Inflammatory macrophage treated with lipopolysaccharide for 1 hour (primary cell): ENCODE measurements around the gene SEMA5B.

Experiments used
- DNase-seq, 2 donors: peaks; one replicate each; pipeline ENCODE4 v3.0.0-alpha.2; 2020 to 2022

Gene SEMA5B

GRCh38 chr3:123021996-123022510, 5.5 kb downstream of the SEMA5B start:
- no peak for DNase-seq

GRCh38 chr3:123021388-123021787, 6.2 kb downstream of the SEMA5B start:
- no peak for DNase-seq

- DNase-seq = no peak
Observed at GRCh38 chr3:123020709-123021108, 6.9 kb downstream of the SEMA5B start.

- no peak for DNase-seq
Observed at GRCh38 chr3:123019591-123019990, 8.0 kb downstream of the SEMA5B start.

- DNase-seq = no peak
Observed at GRCh38 chr3:123019161-123019560, 8.4 kb downstream of the SEMA5B start.

GRCh38 chr3:123018683-123019082, 8.9 kb downstream of the SEMA5B start:
- DNase-seq = no peak

GRCh38 chr3:123015596-123015995, 12.0 kb downstream of the SEMA5B start:
- DNase-seq = no peak

GRCh38 chr3:123013876-123014275, 13.7 kb downstream of the SEMA5B start:
- DNase-seq = no peak

- DNase-seq = no peak
Observed at GRCh38 chr3:123012652-123013051, 14.9 kb downstream of the SEMA5B start.

- DNase-seq = no peak
Observed at GRCh38 chr3:123011447-123011846, 16.1 kb downstream of the SEMA5B start.

GRCh38 chr3:123008840-123009239, 18.7 kb downstream of the SEMA5B start:
- DNase-seq = no peak

- DNase-seq = no peak
Observed at GRCh38 chr3:123006609-123007008, 21.0 kb downstream of the SEMA5B start.

GRCh38 chr3:123005291-123005690, 22.3 kb downstream of the SEMA5B start:
- no peak for DNase-seq

GRCh38 chr3:123004201-123004918, 23.2 kb downstream of the SEMA5B start:
- DNase-seq = no peak

GRCh38 chr3:123002749-123003497, 24.6 kb downstream of the SEMA5B start:
- DNase-seq = no peak

GRCh38 chr3:123002100-123002748, 25.3 kb downstream of the SEMA5B start:
- DNase-seq = no peak

- DNase-seq = no peak
Observed at GRCh38 chr3:122998856-122999255, 28.7 kb downstream of the SEMA5B start.

- no peak for DNase-seq
Observed at GRCh38 chr3:122998206-122998605, 29.4 kb downstream of the SEMA5B start.

GRCh38 chr3:122996038-122996580, 31.5 kb downstream of the SEMA5B start:
- no peak for DNase-seq

GRCh38 chr3:122994954-122995353, 32.6 kb downstream of the SEMA5B start:
- DNase-seq = no peak

GRCh38 chr3:122993124-122993978, 34.2 kb downstream of the SEMA5B start:
- DNase-seq = no peak

- no peak for DNase-seq
Observed at GRCh38 chr3:122992676-122993075, 34.9 kb downstream of the SEMA5B start.
